ENCODE data around the gene OIP5.
"Not testable (repeated sequence)": the region's sequence is repeated elsewhere in the genome, so short reads cannot be mapped to it uniquely, and the experiment has no call there.

OIP5 gene

DNA sequence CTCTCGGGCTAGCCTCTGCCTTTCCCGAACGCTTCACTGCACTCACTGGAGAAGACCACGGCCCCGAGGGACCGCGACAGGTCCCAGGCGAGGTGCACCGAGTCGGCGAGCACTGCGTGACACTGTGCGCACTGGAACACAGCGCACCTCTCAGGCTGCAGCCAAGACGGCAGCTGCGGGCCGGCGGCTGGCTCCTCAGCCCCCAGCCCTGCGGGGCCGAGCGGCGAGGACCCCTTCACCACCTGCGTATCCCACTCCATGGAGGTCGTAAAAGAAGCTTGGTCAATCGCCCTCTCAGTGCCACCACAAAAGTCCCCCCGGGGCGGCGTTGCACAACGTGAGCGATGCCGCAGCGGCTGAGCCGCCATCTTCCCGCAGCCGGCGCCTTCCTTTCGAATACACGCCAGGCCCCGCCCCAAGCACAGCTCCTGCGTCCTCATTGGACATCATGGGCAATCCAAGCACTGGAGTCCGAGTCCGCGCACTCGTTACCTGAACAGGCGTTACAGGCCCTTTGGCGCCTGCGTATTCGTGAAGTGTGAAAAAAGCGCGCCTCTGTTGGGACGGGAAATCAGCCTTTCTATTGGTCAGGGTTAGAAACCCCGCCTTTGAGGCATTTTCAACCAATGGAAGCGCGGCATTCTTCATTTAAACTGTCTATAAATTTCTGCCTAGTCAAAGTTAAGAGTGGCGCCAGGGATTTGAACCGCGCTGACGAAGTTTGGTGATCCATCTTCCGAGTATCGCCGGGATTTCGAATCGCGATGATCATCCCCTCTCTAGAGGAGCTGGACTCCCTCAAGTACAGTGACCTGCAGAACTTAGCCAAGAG, at the start of gene OIP5, which contains the start of gene NUSAP1:
Gene OIP5 (minus strand): TSS at position 398 of the 832 bp plus-strand sequence. CDS start 30 bp downstream, at position 368.
Gene NUSAP1 (plus strand): TSS at position 688 of the 832 bp plus-strand sequence. CDS start 77 bp downstream, at position 765.
- peak; percentile 99 for DNase-seq
- in situ Hi-C loops (cut with MboI; ENCODE audit: low pct_unique_long_range_greater_than_20kb, low sequenced_read_pairs): no loop called here

DNA sequence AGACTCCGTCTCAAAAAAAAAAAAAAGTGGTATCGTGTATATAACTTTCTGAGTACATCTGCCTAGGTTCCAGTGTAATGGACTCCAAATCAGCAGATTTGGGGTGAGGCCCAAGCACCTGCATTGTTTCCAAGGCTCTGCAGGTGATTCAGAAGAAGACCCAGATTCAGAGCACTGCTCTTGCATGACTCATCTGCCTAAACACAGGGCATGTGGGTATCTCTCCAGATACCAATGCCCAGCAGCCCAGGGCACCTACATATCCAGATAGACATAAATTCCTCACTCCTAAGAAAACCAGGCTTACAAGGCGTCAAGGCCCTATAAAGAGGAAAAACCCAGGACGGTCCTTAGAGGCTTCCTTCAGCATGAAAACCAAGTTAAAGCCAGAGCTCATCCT, 45.6 kb upstream of the OIP5 start:
- DNase-seq: no peak
- in situ Hi-C loops (cut with MboI; ENCODE audit: low pct_unique_long_range_greater_than_20kb, low sequenced_read_pairs): no loop called here

DNA sequence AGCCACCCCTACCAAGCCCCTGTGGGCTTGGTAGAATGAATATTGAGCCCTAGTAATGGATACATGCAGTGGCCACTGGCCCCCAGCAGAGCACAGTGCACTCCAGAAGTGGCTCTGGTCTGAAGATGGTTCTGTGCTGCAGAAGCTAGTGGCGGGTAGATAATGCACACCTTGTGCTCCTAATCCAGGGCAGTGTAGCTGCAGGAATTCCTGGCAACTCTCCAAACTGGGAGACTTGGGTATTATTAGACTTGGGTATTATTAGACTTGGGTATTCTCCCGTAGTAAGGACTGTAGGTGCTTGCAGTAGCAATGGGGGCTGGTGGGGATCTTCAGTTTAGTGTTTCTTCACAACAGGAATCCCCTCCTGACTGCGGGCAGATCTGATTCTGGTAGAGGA, 35.0 kb upstream of the OIP5 start:
- in situ Hi-C loops (cut with MboI; ENCODE audit: low pct_unique_long_range_greater_than_20kb, low sequenced_read_pairs): no loop called here
- DNase-seq: no peak

DNA sequence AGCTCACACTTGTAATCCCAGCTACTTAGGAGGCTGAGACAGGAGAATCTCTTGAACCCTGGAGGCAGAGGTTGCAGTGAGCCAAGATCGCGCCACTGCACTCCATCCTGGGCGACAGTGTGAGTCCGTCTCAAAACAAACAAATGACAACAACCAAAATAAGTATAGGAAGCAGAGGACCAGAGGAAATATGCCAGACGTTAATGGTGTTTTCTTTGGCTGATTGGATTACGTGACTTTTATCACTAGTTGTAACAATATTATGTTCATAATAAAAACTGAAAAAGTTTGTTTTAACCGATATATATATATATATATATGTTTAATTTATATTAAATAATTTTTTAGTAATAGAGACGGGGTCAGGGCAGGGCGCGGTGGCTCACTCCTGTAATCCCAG, 22.0 kb upstream of the OIP5 start:
- in situ Hi-C loops (cut with MboI; ENCODE audit: low pct_unique_long_range_greater_than_20kb, low sequenced_read_pairs): no loop called here
- no peak for DNase-seq

DNA sequence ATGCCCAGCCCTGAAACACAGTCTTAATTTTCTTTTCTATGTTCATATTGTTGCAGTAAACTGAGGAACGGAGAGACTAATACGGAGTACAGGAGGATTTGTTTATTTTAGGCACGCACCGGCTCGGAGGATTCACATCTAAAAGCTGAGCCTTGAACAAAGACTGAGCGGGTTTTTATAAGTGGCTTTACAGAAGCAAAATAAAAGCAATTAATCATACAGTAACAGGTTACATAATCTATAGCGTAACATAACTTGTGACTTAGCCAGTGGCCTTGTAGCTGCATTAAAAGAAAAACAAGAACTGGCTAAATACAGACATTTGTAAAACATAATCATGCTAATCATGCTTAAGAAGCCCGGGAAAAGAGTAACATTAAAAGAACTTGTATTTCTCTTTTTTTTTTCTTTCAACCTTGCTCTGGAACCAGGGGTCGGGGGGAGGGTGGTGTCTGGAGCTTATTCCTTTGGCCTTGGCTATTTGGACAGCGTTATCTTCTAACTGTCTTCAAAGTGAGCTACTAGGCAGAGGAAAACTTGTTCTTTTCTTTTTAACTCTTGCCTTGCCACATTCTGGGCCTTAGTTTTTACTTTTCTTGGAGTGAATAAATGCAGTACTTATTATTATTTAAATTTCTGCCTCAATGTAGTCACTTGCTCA, 17.8 kb upstream of the OIP5 start:
- no peak for DNase-seq
- in situ Hi-C loops (cut with MboI; ENCODE audit: low pct_unique_long_range_greater_than_20kb, low sequenced_read_pairs): no loop called here

DNA sequence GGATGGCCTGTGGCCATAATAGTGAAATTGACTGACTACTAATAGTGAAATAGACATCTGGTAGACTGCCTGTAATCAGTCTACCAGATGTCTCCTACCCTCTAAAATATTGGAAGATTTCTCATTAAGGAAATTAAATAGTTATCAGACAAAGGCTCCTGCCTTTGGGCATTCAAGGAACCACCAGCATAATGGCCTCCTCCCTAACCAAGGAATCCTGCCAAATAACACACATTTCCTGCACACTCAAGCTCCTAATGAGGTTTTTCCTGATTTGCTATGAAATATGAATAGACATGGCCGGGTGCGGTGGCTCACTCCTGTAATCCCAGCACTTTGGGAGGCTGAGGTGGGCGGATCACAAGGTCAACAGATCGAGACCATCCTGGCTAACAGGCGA, 14.8 kb upstream of the OIP5 start:
- in situ Hi-C loops (cut with MboI; ENCODE audit: low pct_unique_long_range_greater_than_20kb, low sequenced_read_pairs): no loop called here
- DNase-seq: no peak

DNA sequence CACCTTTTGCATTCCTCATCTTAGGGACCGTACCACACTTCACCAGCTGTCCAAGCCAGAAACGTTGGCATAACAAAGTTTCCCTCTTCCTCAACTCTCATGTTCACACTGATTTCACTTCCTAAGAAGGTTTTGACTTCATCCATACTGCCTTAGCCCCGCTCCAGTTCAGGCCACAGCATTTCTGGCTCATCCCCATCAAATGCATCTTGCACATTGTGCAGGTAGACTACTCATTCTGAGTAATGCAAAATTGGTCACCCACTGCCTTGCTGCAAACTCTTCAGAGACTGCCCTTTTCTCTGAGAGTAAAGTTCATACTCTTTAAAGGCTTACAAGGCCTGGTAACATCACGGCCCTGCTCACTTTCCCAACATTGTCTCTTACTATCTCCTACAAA, 9.1 kb upstream of the OIP5 start:
- in situ Hi-C loops (cut with MboI; ENCODE audit: low pct_unique_long_range_greater_than_20kb, low sequenced_read_pairs): no loop called here
- DNase-seq: no peak

DNA sequence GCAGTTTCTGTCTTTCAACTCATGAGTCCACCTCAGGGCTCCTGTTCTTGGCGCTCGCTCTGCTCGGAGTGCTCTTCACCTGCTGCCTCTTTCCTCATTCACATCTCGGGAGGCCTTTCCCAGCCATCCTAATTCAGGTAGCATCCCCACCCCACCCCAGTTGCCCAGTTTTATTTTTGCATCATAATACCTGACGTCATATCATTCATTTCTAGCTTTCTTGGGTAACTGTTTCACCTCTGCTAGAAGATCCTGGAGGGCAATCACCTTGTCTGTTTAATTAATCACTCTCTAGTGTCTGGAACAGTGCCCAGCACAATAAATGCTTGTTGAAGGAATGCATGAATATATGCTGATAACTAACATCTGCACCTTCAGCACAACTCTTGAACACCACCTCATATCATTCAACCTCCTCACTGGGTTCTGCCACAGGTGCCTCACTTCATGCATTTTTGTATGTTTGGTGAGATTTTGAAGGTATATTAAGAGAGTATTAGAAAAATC, 7.9 kb upstream of the OIP5 start:
- DNase-seq: no peak
- in situ Hi-C loops (cut with MboI; ENCODE audit: low pct_unique_long_range_greater_than_20kb, low sequenced_read_pairs): no loop called here

DNA sequence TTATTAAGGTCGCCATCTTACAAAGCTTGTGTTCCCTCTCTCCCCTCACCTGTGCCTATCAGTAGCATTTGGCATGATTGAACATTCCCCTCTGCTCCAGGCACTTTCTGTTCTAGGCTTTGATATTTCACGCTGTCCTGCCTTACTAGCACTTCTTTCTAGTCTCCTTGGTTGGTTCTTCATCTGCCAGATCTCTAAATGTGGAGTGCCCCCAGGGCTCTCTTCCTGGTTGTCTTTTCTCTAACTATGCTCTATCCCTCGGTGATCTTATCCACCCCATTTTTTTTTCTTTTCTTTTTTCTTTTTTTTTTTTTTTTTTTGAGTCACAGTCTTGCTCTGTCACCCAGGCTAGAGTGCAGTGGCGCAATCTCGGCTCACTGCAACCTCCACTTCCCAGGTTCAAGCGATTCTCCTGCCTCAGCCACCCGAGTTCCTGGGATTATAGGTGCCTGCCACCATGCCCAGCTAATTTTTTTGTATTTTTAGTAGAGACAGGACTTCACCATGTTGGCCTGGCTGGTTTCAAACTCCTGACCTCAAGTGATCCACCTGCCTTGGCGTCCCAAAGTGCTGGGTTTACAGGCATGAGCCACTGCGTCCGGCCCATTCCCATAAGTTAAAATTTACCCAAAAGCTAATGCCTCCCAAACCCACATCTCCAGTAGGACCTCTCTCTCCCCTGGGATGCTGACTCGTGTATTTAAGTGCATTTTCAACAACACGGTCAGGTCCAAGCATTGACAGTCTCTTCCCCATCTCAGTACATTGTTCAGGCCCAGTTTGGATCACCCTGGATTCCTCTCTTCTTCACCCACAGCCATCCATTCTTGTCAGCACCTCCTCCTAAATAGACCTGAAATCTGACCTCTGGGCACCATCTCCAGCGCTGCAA, 5.5 kb upstream of the OIP5 start:
- in situ Hi-C loops (cut with MboI; ENCODE audit: low pct_unique_long_range_greater_than_20kb, low sequenced_read_pairs): no loop called here
- DNase-seq: no peak

DNA sequence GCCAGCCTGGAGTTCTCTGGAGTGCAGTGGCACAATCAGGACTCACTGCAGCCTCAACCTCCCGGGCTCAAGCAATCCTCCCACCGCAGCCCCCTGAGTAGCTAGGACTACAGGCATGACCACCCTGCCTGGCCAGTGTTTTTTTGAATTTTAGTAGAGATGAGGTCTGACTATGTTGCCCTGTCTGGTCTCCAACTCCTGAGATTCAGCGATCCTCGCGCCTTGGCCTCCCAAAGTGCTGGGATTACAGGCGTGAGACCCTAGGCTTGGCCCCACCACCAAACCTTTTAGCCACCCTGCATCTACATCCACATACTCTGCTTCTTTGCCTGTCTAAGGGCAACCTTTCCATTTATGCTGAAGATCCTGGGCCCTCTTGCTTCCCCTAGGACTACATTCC, 4.7 kb upstream of the OIP5 start:
- DNase-seq: no peak
- in situ Hi-C loops (cut with MboI; ENCODE audit: low pct_unique_long_range_greater_than_20kb, low sequenced_read_pairs): no loop called here

DNA sequence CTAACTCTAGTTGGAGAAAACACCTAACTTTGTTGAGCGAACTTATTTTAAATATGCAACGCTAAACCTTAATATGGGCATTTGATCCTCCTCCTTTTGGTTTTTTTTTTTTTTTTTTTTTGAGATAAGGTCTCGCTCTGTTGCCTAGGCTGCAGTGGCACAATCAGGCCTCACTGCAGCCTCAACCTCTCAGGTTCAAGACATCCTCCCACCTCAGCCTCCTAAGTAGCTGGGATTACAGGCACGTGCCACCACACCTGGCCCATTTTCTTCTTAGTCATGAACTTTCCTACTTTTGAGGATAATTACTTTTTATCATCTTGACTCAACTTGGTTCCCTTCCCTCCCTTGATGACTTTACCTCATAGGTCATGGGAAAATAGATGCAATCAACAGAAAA, 4.2 kb upstream of the OIP5 start:
- DNase-seq: peak; percentile 20
- in situ Hi-C loops (cut with MboI; ENCODE audit: low pct_unique_long_range_greater_than_20kb, low sequenced_read_pairs): no loop called here

DNA sequence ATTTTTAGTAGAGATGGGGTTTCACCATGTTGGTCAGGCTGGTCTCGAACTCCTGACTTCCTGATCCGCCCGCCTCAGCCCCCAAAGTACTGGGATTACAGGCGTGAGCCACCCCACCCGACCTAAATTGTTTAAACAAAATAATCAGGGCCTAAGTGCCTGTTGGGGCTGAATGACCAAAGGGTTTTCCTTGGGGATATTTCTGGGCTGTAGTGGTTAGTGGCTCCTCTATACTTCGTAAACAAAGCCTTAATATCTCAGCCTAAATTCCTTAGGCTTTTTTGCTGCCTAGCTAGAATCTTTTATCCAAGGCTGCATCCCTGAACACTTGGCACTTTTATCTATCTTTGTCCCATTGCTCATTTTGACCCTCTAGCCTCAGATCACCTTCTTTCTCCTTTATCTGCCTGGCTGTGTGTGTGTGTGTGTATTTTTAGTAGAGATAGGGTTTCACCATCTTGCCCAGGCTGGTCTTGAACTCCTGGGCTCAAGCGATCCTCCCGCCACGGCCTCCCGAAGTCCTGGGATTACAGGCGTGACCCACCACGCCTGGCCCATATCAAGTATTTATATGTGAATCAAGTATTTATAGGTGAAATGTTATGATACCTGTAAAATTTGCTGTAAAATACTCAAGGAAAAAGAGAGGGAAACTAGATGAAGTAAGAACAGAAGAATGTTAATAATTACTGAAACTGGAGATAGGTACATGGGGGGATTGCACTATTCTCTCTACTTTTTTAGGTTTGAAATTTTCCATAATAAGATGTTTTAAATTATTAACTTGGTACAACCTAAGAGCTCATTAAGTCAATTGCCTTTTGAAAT, 2.1 kb upstream of the OIP5 start:
- in situ Hi-C loops (cut with MboI; ENCODE audit: low pct_unique_long_range_greater_than_20kb, low sequenced_read_pairs): no loop called here

DNA sequence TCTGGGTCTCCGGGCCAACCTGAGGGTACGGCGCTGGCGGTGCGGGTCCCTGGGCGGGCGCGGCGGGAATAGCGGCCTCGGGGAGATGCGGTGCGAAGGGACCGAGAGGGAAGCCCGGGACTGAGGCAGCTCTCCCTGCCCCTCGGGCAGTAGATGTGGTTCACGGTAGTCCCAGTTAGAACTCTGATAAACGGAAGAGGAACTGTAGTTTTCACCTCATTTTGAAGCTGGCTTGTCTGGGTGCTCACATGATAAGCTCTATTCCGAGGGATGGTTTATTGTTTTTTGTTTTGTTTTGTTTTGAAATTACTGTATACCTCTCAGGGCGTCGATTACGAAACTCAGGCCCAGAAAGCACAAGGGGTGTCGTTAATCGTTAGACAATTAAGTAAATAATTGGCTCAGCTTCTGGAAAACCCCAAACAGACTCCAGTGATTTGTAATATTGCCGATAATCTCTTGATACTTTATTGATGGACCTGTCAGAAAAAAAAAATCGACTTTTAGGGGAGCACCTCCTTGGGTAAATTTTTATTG, 703 bp upstream of the OIP5 start:
- in situ Hi-C loops (cut with MboI; ENCODE audit: low pct_unique_long_range_greater_than_20kb, low sequenced_read_pairs): no loop called here
- no peak for DNase-seq

More for the DNA sequence above, 2.1 kb upstream of the OIP5 start:
- peak; percentile 43 for DNase-seq

DNA sequence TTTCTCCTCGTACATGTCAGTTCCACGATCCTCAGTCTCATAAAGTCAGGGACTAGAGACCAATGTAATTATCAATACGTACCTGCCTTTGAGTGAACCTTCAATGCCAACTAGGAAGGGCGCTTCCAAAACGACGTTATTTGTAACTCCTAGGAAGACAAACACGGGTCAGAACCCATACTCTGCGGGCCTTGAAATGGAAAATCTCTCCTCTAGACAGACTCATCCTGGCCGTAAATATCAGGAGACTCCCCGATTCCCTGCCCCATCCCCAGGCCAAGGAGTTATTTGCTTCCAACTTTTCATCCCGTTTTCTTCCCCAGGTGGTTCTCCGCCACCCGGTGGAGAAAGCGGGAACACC, 578 bp downstream of the OIP5 start:
- in situ Hi-C loops (cut with MboI; ENCODE audit: low pct_unique_long_range_greater_than_20kb, low sequenced_read_pairs): no loop called here
- no peak for DNase-seq

DNA sequence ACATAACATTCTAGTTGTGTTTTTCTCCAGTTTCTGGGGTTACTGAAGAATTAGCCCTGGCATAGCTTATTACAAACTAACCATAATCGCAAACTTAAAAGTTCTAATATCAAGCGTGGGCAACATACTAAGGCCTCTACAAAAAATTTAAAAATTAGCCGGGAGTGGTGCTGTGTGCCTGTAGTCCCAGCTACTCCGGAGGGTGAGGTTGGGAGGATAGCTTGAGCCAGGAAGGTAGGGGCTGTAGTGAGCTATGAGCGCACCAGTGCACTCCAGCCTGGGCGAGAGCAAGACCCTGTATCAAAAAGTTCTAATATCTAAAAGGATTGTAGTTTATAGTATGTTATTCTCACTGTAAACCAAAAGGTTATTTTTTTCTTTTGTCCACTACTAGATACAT, 1.1 kb downstream of the OIP5 start:
- in situ Hi-C loops (cut with MboI; ENCODE audit: low pct_unique_long_range_greater_than_20kb, low sequenced_read_pairs): no loop called here
- DNase-seq: no peak

DNA sequence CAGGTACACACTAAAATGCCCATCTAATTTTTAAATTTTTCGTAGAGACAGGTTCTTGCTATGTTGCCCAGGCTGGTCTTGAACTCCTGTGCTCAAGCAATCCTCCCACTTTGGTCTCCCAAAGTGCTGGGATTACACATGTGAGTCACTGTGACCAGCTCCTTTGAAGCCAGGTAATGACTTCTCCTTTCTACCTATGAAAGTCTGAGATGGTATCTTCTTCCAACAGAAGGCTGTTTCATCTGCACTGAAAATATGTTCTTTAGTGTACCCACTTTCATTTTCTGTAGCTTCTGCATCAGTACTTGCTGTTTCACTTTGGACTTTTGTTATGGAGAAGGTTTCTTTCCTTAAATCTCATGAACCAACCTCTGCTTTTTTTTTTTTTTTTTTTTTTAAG, 8.8 kb downstream of the OIP5 start:
- in situ Hi-C loops (cut with MboI; ENCODE audit: low pct_unique_long_range_greater_than_20kb, low sequenced_read_pairs): no loop called here
- no peak for DNase-seq

DNA sequence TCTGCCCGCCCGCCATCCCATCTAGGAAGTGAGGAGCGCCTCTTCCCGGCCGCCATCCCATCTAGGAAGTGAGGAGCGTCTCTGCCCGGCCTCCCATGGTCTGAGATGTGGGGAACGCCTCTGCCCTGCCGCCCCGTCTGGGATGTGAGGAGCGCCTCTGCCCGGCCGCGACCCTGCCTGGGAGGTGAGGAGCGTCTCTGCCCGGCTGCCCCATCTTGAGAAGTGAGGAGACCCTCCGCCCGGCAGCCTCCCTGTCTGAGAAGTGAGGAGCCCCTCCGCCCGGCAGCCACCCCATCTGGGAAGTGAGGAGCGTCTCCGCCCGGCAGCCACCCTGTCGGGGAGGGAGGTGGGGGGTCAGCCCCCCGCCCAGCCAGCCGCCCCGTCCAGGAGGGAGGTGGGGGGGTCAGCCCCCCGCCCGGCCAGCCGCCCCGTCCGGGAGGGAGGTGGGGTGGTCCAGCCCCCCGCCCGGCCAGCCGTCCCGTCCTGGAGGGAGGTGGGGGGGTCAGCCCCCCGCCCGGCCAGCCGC, 11.5 kb downstream of the OIP5 start:
- in situ Hi-C loops (cut with MboI; ENCODE audit: low pct_unique_long_range_greater_than_20kb, low sequenced_read_pairs); DNase-seq: not testable (repeated sequence)

DNA sequence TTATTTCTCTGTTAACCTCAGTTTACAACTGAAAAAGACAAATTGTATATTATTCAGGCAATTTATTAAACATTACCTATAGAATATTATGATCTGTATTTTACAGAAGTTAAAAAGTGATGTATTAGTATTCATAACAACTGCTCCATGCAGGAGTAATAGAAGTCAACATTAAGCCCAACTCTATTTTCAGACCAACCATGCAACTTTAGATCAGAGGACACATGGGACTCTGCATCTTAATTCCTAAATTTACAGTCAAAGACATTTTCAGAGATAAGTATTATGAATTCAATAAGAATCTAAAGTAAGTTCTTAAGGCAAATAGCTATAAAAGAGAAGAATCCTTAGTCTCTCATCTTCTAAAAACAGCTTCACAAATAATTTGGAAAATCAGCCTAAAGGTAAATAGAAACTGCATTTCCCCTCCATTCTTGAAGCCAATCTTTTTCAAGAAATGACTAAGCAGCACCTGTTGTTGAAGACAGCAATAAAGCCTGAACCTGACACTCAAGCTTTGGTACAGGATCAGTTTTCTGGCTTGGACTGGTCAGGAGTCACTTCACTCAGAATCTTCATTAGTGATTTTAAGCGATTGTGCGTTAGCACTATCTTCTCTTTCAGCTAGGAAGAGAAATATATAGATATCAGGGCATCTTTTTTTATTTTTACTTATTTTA, 23.0 kb downstream of the OIP5 start:
- no peak for DNase-seq
- in situ Hi-C loops (cut with MboI; ENCODE audit: low pct_unique_long_range_greater_than_20kb, low sequenced_read_pairs): no loop called here

All from KBM-7 (cell line).